Measurements from ENCODE around the gene ANKLE2.
A peak's percentile ranks its signal among the peaks of the same experiment; 100 is the strongest.

The ANKLE2 gene

DNA sequence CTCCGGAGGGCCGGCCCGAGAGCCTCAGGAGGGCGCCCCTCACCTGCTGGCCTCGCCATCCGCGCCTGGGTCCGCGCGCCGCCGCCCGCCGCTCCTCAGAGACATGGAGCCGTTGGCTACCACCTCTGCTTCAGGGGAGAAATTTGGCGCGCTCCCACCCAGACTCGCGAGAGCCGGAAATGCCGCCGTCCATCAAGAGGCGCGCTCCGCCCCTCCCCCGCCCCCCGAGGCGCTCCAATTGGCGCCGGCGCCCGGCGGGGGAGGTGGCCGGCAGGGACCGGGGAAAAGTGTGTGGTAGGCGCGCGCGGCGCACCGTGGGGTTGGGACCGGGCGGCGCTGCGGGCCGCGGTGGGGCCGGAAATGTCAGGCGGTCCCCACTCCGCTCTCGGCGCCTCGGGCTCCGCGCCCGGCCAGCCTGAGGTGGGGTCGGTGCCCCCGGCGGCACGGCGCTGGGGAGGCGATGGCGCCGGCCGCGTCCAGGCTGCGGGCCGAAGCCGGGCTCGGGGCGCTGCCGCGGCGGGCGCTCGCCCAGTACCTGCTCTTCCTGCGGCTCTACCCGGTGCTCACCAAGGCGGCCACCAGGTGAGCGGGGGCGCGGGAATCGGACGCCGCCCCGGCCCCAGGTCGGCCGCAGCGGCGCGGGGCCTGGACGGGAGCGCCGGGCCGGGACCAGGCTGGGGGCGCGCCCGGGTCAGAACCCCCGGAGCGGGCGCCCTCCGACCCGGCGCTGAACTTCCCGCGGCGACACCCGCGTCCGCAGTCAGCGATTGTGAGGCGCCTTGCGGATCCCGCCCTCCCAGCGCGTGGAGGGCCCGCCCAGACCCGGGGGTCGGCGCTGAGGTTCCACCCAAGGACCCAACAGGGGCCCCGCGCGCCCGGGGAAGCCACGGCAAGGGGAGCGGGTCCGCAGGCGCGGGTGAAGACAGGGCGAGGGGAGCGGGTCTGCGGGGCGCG, 74.1 kb downstream of the ANKLE2 start, which contains the start of the genes POLE and PXMP2:
POLE (minus strand) TSS at position 132 of the 954 bp plus-strand sequence; CDS start at position 105, 27 bp downstream.
PXMP2 (plus strand) TSS at position 377 of the 954 bp plus-strand sequence; CDS start at position 461, 84 bp downstream.
- peak within 1 kb of the TSS; percentile 78 for H3K4me2 ChIP-seq (ENCODE audit: low read length)
- H3K9ac ChIP-seq (ENCODE audit: low read length), result peak within 1 kb of the TSS; percentile 95
- H3K4me1 ChIP-seq (ENCODE audit: low read length), result peaks cover 11% of the 10 kb centered on the region
- no peaks in the 10 kb centered on the region for H3K27me3 ChIP-seq (ENCODE audit: low read depth, low read length)
- H4K20me1 ChIP-seq (ENCODE audit: insufficient read depth, low read length), result peaks cover 23% of the 10 kb centered on the region
- peak within 1 kb of the TSS; percentile 51 for H3K27ac ChIP-seq (ENCODE audit: low read length)
- H3K9me3 ChIP-seq (ENCODE audit: insufficient read depth, low read length), result no peaks in the 10 kb centered on the region
- peaks cover 60% of the 10 kb centered on the region for H3K79me2 ChIP-seq (ENCODE audit: low read length)
- TF ChIP-seq, protein P1, sequence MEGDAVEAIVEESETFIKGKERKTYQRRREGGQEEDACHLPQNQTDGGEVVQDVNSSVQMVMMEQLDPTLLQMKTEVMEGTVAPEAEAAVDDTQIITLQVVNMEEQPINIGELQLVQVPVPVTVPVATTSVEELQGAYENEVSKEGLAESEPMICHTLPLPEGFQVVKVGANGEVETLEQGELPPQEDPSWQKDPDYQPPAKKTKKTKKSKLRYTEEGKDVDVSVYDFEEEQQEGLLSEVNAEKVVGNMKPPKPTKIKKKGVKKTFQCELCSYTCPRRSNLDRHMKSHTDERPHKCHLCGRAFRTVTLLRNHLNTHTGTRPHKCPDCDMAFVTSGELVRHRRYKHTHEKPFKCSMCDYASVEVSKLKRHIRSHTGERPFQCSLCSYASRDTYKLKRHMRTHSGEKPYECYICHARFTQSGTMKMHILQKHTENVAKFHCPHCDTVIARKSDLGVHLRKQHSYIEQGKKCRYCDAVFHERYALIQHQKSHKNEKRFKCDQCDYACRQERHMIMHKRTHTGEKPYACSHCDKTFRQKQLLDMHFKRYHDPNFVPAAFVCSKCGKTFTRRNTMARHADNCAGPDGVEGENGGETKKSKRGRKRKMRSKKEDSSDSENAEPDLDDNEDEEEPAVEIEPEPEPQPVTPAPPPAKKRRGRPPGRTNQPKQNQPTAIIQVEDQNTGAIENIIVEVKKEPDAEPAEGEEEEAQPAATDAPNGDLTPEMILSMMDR (IDR thresholded peaks at IDR 0.05; ENCODE audit: low read depth, low read length), result no peak
- TF ChIP-seq EZH2phosphoT487 (IDR thresholded peaks at IDR 0.05; ENCODE audit: low read depth), result no peak
- H2AFZ ChIP-seq (ENCODE audit: low read depth, low read length), result no peak within 1 kb of the TSS
- peaks cover 11% of the 10 kb centered on the region for H3K36me3 ChIP-seq (replicated peaks; ENCODE audit: low read depth, low read length)
- H3K4me3 ChIP-seq (ENCODE audit: low read length), result peak within 1 kb of the TSS; percentile 98

DNA sequence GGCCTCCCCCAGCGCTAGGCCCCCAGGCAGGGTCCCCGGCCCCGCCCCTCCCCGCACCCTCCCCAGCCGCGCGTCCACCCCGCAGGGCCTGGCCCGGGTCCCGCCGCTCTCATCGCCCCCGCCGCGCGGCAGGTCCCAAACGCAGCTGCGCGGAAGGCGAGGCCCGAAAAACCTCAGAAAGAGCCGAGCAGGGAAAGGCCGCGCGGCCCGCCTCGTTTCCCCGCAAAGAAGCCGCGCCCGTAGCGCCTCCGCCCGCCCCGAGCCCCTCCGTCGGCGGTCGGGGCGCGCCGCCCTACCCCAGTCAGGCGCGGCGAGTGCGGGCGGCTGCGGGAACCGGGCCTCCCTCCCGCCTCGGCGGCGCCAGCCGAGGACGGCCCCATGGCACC, 74.8 kb downstream of the ANKLE2 start:
- no peaks in the 10 kb centered on the region for H3K9me3 ChIP-seq (ENCODE audit: insufficient read depth, low read length)
- no peak overlapping the region for H2AFZ ChIP-seq (ENCODE audit: low read depth, low read length)
- H3K9ac ChIP-seq (ENCODE audit: low read length), result peak overlapping the region; percentile 95
- TF ChIP-seq EZH2phosphoT487 (IDR thresholded peaks at IDR 0.05; ENCODE audit: low read depth), result no peak
- TF ChIP-seq, protein P1 (IDR thresholded peaks at IDR 0.05; ENCODE audit: low read depth, low read length), result no peak
- peaks cover 66% of the 10 kb centered on the region for H3K79me2 ChIP-seq (ENCODE audit: low read length)
- no peaks in the 10 kb centered on the region for H3K27me3 ChIP-seq (ENCODE audit: low read depth, low read length)
- peaks cover 11% of the 10 kb centered on the region for H3K4me1 ChIP-seq (ENCODE audit: low read length)
- H3K4me3 ChIP-seq (ENCODE audit: low read length), result peak overlapping the region; percentile 98
- H4K20me1 ChIP-seq (ENCODE audit: insufficient read depth, low read length), result peaks cover 23% of the 10 kb centered on the region
- peak overlapping the region; percentile 78 for H3K4me2 ChIP-seq (ENCODE audit: low read length)
- peaks cover 11% of the 10 kb centered on the region for H3K36me3 ChIP-seq (replicated peaks; ENCODE audit: low read depth, low read length)
- peak overlapping the region; percentile 51 for H3K27ac ChIP-seq (ENCODE audit: low read length)

DNA sequence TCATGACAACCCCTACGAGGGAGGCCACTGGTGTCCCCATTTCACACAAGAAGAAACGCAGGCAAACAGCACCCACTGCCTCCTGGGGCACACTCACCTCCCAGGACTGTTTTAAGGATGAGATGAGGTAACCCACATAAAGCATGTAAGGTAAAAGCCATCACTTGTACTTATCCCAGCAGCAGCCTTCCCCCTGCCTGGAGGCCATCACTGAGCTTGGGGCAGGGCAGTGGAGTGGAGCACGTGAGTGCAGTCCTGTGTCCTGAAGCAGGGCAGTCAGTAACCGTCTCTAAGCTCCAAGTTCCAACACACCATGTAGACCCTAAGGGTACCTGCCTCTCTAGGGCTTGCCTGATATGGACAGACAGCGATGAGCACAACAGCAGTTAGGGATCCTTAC, 76.2 kb downstream of the ANKLE2 start:
- peaks cover 11% of the 10 kb centered on the region for H3K4me1 ChIP-seq (ENCODE audit: low read length)
- H3K9me3 ChIP-seq (ENCODE audit: insufficient read depth, low read length), result no peaks in the 10 kb centered on the region
- H3K27me3 ChIP-seq (ENCODE audit: low read depth, low read length), result no peaks in the 10 kb centered on the region
- no peak overlapping the region for H3K27ac ChIP-seq (ENCODE audit: low read length)
- no peak overlapping the region for H3K9ac ChIP-seq (ENCODE audit: low read length)
- no peak overlapping the region for H2AFZ ChIP-seq (ENCODE audit: low read depth, low read length)
- H3K36me3 ChIP-seq (replicated peaks; ENCODE audit: low read depth, low read length), result peaks cover 10% of the 10 kb centered on the region
- no peak overlapping the region for H3K4me3 ChIP-seq (ENCODE audit: low read length)
- TF ChIP-seq, protein P1 (IDR thresholded peaks at IDR 0.05; ENCODE audit: low read depth, low read length), result no peak
- no peak for TF ChIP-seq EZH2phosphoT487 (IDR thresholded peaks at IDR 0.05; ENCODE audit: low read depth)
- peaks cover 36% of the 10 kb centered on the region for H4K20me1 ChIP-seq (ENCODE audit: insufficient read depth, low read length)
- peaks cover 80% of the 10 kb centered on the region for H3K79me2 ChIP-seq (ENCODE audit: low read length)
- H3K4me2 ChIP-seq (ENCODE audit: low read length), result peak overlapping the region; percentile 78

DNA sequence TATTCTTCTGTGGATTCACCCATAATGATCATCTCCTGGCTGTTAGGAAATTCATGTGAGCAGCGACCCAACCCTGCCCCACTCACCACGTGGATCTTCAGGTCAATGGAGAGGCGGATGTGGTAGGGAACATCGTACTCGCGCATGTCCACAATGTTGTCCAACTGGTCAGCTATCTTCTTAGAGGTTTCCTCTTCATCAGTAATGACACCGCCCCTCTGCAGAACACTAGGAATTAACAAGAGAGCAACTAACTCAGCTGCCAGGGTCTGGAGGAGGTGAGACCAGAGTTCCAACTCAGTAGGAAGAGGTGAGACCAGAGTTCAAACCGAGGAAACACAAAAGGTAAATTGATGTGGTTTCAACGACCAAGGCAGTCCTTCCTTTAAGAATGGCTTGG, 84.1 kb downstream of the ANKLE2 start:
- Histone ChIP-seq H3K4me2 (ENCODE audit: low read length) (no peak overlapping the region), H2AFZ (ENCODE audit: low read depth, low read length) (no peak overlapping the region), H3K4me1 (ENCODE audit: low read length) (no peaks in the 10 kb centered on the region), H3K36me3 (replicated peaks; ENCODE audit: low read depth, low read length) (peaks cover 68% of the 10 kb centered on the region), H3K9me3 (ENCODE audit: insufficient read depth, low read length) (no peaks in the 10 kb centered on the region), H3K27ac (ENCODE audit: low read length) (no peak overlapping the region), H3K4me3 (ENCODE audit: low read length) (no peak overlapping the region), H4K20me1 (ENCODE audit: insufficient read depth, low read length) (peaks cover 28% of the 10 kb centered on the region), H3K79me2 (ENCODE audit: low read length) (peaks cover 40% of the 10 kb centered on the region), H3K9ac (ENCODE audit: low read length) (no peak overlapping the region), H3K27me3 (ENCODE audit: low read depth, low read length) (no peaks in the 10 kb centered on the region)
- TF ChIP-seq, protein P1 (IDR thresholded peaks at IDR 0.05; ENCODE audit: low read depth, low read length), result no peak
- no peak for TF ChIP-seq EZH2phosphoT487 (IDR thresholded peaks at IDR 0.05; ENCODE audit: low read depth)

Data from OCI-LY3 (cell line).